ENCODE data around the gene CCSAP. TPM values are rescaled to one million over a fixed set of nuclear protein-coding genes. Genes with fewer than 3 reads are reported as not detected.
A peak's percentile ranks its signal among the peaks of the same experiment; 100 is the strongest.

CCSAP gene
- polyA plus RNA-seq, 4 donors: 0.89 to 4.5 (median 2.0) TPM

- Histone ChIP-seq H3K9me3 (ENCODE audit: control insufficient read depth in 2 of 2, insufficient read depth in 1 of 2, low read depth in 1 of 2, low read length in 1 of 2) (no peaks in the 10 kb centered on the region), H3K4me1 (ENCODE audit: control insufficient read depth in 3 of 3, insufficient read depth in 2 of 3, low read depth in 1 of 3, low read length in 2 of 3) (no peaks in the 10 kb centered on the region), H3K27me3 (ENCODE audit: control insufficient read depth in 3 of 3, insufficient read depth in 3 of 3, low read length in 3 of 3) (no peaks in the 10 kb centered on the region), H3K4me3 (ENCODE audit: low read depth in 1 of 3, low read length in 3 of 3) (no peak overlapping the region), H3K36me3 (ENCODE audit: control insufficient read depth in 3 of 3, insufficient read depth in 2 of 3, low read depth in 1 of 3, low read length in 3 of 3) (peaks cover 0 to 26% (median 2%) of the 10 kb centered on the region in 3 donors), H3K27ac (ENCODE audit: low read depth in 1 of 3, low read length in 2 of 3) (no peak overlapping the region)
- FAIRE-seq (no peak), DNase-seq (peak in 1 of 2 donors; percentile 17)
- WGBS, 3 donors: 17 to 54% (median 52%) methylated on average over 2 of the region's 2 CpGs
Observed at GRCh38 chr1:229316166-229316565, 26.7 kb downstream of the CCSAP start.

GRCh38 chr1:229310833-229311232 is 32.0 kb downstream of the CCSAP start:
- Histone ChIP-seq H3K36me3 (ENCODE audit: control insufficient read depth in 3 of 3, insufficient read depth in 2 of 3, low read depth in 1 of 3, low read length in 3 of 3) (peaks cover 2 to 34% (median 4%) of the 10 kb centered on the region in 3 donors), H3K27me3 (ENCODE audit: control insufficient read depth in 3 of 3, insufficient read depth in 3 of 3, low read length in 3 of 3) (no peaks in the 10 kb centered on the region), H3K27ac (ENCODE audit: low read depth in 1 of 3, low read length in 2 of 3) (no peak overlapping the region), H3K9me3 (ENCODE audit: control insufficient read depth in 2 of 2, insufficient read depth in 1 of 2, low read depth in 1 of 2, low read length in 1 of 2) (no peaks in the 10 kb centered on the region), H3K4me3 (ENCODE audit: low read depth in 1 of 3, low read length in 3 of 3) (no peak overlapping the region), H3K4me1 (ENCODE audit: control insufficient read depth in 3 of 3, insufficient read depth in 2 of 3, low read depth in 1 of 3, low read length in 2 of 3) (no peaks in the 10 kb centered on the region)
- 81 to 96% (median 92%) methylated on average over 6 of the region's 6 CpGs for WGBS, 3 donors
- FAIRE-seq: no peak
- DNase-seq: no peak

- no peak overlapping the region for H3K27ac ChIP-seq (ENCODE audit: low read depth in 1 of 3, low read length in 2 of 3)
- H3K36me3 ChIP-seq (ENCODE audit: control insufficient read depth in 3 of 3, insufficient read depth in 2 of 3, low read depth in 1 of 3, low read length in 3 of 3): peaks cover 3 to 34% (median 4%) of the 10 kb centered on the region in 3 donors
- no peak overlapping the region for H3K4me3 ChIP-seq (ENCODE audit: low read depth in 1 of 3, low read length in 3 of 3)
- no peaks in the 10 kb centered on the region for H3K9me3 ChIP-seq (ENCODE audit: control insufficient read depth in 2 of 2, insufficient read depth in 1 of 2, low read depth in 1 of 2, low read length in 1 of 2)
- no peaks in the 10 kb centered on the region for H3K27me3 ChIP-seq (ENCODE audit: control insufficient read depth in 3 of 3, insufficient read depth in 3 of 3, low read length in 3 of 3)
- no peaks in the 10 kb centered on the region for H3K4me1 ChIP-seq (ENCODE audit: control insufficient read depth in 3 of 3, insufficient read depth in 2 of 3, low read depth in 1 of 3, low read length in 2 of 3)
- FAIRE-seq (no peak), DNase-seq (no peak)
- 94 to 98% (median 96%) methylated on average over 2 of the region's 2 CpGs for WGBS, 3 donors
Observed at GRCh38 chr1:229309684-229310083, 33.2 kb downstream of the CCSAP start.

GRCh38 chr1:229309074-229309473 is 33.8 kb downstream of the CCSAP start:
- WGBS, 3 donors: 23 to 53% (median 36%) methylated on average over 1 of the region's 1 CpG
- no peak overlapping the region for H3K27ac ChIP-seq (ENCODE audit: low read depth in 1 of 3, low read length in 2 of 3)
- peaks cover 3 to 34% (median 4%) of the 10 kb centered on the region in 3 donors for H3K36me3 ChIP-seq (ENCODE audit: control insufficient read depth in 3 of 3, insufficient read depth in 2 of 3, low read depth in 1 of 3, low read length in 3 of 3)
- no peaks in the 10 kb centered on the region for H3K27me3 ChIP-seq (ENCODE audit: control insufficient read depth in 3 of 3, insufficient read depth in 3 of 3, low read length in 3 of 3)
- DNase-seq (no peak), FAIRE-seq (no peak)
- no peak overlapping the region for H3K4me3 ChIP-seq (ENCODE audit: low read depth in 1 of 3, low read length in 3 of 3)
- no peaks in the 10 kb centered on the region for H3K4me1 ChIP-seq (ENCODE audit: control insufficient read depth in 3 of 3, insufficient read depth in 2 of 3, low read depth in 1 of 3, low read length in 2 of 3)
- no peaks in the 10 kb centered on the region for H3K9me3 ChIP-seq (ENCODE audit: control insufficient read depth in 2 of 2, insufficient read depth in 1 of 2, low read depth in 1 of 2, low read length in 1 of 2)

- H3K4me3 ChIP-seq (ENCODE audit: low read depth in 1 of 3, low read length in 3 of 3): no peak overlapping the region
- H3K27ac ChIP-seq (ENCODE audit: low read depth in 1 of 3, low read length in 2 of 3): no peak overlapping the region
- 77 to 86% (median 81%) methylated on average over 2 of the region's 2 CpGs for WGBS, 3 donors
- FAIRE-seq (no peak), DNase-seq (no peak)
- peaks cover 5 to 32% (median 6%) of the 10 kb centered on the region in 3 donors for H3K36me3 ChIP-seq (ENCODE audit: control insufficient read depth in 3 of 3, insufficient read depth in 2 of 3, low read depth in 1 of 3, low read length in 3 of 3)
- H3K4me1 ChIP-seq (ENCODE audit: control insufficient read depth in 3 of 3, insufficient read depth in 2 of 3, low read depth in 1 of 3, low read length in 2 of 3): no peaks in the 10 kb centered on the region
- H3K27me3 ChIP-seq (ENCODE audit: control insufficient read depth in 3 of 3, insufficient read depth in 3 of 3, low read length in 3 of 3): no peaks in the 10 kb centered on the region
- no peaks in the 10 kb centered on the region for H3K9me3 ChIP-seq (ENCODE audit: control insufficient read depth in 2 of 2, insufficient read depth in 1 of 2, low read depth in 1 of 2, low read length in 1 of 2)
Observed at GRCh38 chr1:229305392-229305791, 37.5 kb downstream of the CCSAP start.

- no peak for FAIRE-seq
- no peak for DNase-seq
- H3K36me3 ChIP-seq (ENCODE audit: control insufficient read depth in 3 of 3, insufficient read depth in 2 of 3, low read depth in 1 of 3, low read length in 3 of 3): peaks cover 6 to 34% (median 13%) of the 10 kb centered on the region in 3 donors
- no peaks in the 10 kb centered on the region for H3K27me3 ChIP-seq (ENCODE audit: control insufficient read depth in 3 of 3, insufficient read depth in 3 of 3, low read length in 3 of 3)
- no peak overlapping the region for H3K4me3 ChIP-seq (ENCODE audit: low read depth in 1 of 3, low read length in 3 of 3)
- no peaks in the 10 kb centered on the region for H3K4me1 ChIP-seq (ENCODE audit: control insufficient read depth in 3 of 3, insufficient read depth in 2 of 3, low read depth in 1 of 3, low read length in 2 of 3)
- no peaks in the 10 kb centered on the region for H3K9me3 ChIP-seq (ENCODE audit: control insufficient read depth in 2 of 2, insufficient read depth in 1 of 2, low read depth in 1 of 2, low read length in 1 of 2)
- 79 to 82% (median 81%) methylated on average over 4 of the region's 4 CpGs for WGBS, 3 donors
- H3K27ac ChIP-seq (ENCODE audit: low read depth in 1 of 3, low read length in 2 of 3): no peak overlapping the region
Observed at GRCh38 chr1:229303855-229304254, 39.0 kb downstream of the CCSAP start.

- Histone ChIP-seq H3K27me3 (ENCODE audit: control insufficient read depth in 3 of 3, insufficient read depth in 3 of 3, low read length in 3 of 3) (no peaks in the 10 kb centered on the region), H3K36me3 (ENCODE audit: control insufficient read depth in 3 of 3, insufficient read depth in 2 of 3, low read depth in 1 of 3, low read length in 3 of 3) (peaks cover 3 to 31% (median 13%) of the 10 kb centered on the region in 3 donors), H3K4me1 (ENCODE audit: control insufficient read depth in 3 of 3, insufficient read depth in 2 of 3, low read depth in 1 of 3, low read length in 2 of 3) (no peaks in the 10 kb centered on the region), H3K27ac (ENCODE audit: low read depth in 1 of 3, low read length in 2 of 3) (no peak overlapping the region), H3K4me3 (ENCODE audit: low read depth in 1 of 3, low read length in 3 of 3) (no peak overlapping the region), H3K9me3 (ENCODE audit: control insufficient read depth in 2 of 2, insufficient read depth in 1 of 2, low read depth in 1 of 2, low read length in 1 of 2) (no peaks in the 10 kb centered on the region)
- 96 to 97% (median 96%) methylated on average over 8 of the region's 8 CpGs for WGBS, 3 donors
- FAIRE-seq (no peak), DNase-seq (no peak)
Observed at GRCh38 chr1:229302740-229303139, 40.1 kb downstream of the CCSAP start.

- Histone ChIP-seq H3K36me3 (ENCODE audit: control insufficient read depth in 3 of 3, insufficient read depth in 2 of 3, low read depth in 1 of 3, low read length in 3 of 3) (peaks cover 3 to 33% (median 13%) of the 10 kb centered on the region in 3 donors), H3K9me3 (ENCODE audit: control insufficient read depth in 2 of 2, insufficient read depth in 1 of 2, low read depth in 1 of 2, low read length in 1 of 2) (no peaks in the 10 kb centered on the region), H3K4me3 (ENCODE audit: low read depth in 1 of 3, low read length in 3 of 3) (no peak overlapping the region), H3K27me3 (ENCODE audit: control insufficient read depth in 3 of 3, insufficient read depth in 3 of 3, low read length in 3 of 3) (no peaks in the 10 kb centered on the region), H3K4me1 (ENCODE audit: control insufficient read depth in 3 of 3, insufficient read depth in 2 of 3, low read depth in 1 of 3, low read length in 2 of 3) (no peaks in the 10 kb centered on the region), H3K27ac (ENCODE audit: low read depth in 1 of 3, low read length in 2 of 3) (no peak overlapping the region)
- FAIRE-seq (no peak), DNase-seq (no peak)
- WGBS, 3 donors: 85 to 92% (median 89%) methylated on average over 6 of the region's 6 CpGs
Observed at GRCh38 chr1:229300099-229300757, 42.6 kb downstream of the CCSAP start.
